Measurements from ENCODE around the gene COMP.

Gene COMP

DNA sequence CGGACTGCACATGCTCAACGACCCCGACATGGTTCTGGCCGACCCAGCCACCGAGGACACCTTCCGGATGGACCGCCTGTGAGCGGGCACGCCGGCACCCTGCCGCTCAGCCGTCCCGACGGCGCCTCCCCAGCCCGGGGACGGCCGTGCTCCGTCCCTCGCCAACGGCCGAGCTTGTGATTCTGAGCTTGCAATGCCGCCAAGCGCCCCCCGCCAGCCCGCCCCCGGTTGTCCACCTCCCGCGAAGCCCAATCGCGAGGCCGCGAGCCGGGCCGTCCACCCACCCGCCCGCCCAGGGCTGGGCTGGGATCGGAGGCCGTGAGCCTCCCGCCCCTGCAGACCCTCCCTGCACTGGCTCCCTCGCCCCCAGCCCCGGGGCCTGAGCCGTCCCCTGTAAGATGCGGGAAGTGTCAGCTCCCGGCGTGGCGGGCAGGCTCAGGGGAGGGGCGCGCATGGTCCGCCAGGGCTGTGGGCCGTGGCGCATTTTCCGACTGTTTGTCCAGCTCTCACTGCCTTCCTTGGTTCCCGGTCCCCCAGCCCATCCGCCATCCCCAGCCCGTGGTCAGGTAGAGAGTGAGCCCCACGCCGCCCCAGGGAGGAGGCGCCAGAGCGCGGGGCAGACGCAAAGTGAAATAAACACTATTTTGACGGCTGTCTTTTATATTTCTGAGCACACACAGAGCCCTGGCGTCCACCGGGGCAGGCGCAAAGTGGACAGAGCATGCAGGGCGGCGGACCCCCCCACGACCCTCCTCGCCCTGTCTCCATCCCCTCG, 13.6 kb downstream of the COMP start:
- H3K79me2 ChIP-seq (ENCODE audit: control insufficient read depth, low read length) = no peaks in the 10 kb centered on the region
- H3K4me3 ChIP-seq (ENCODE audit: low read length) = no peak overlapping the region
- no peaks in the 10 kb centered on the region for H3F3A ChIP-seq (ENCODE audit: control insufficient read depth, insufficient read depth)
- no peak overlapping the region for H3K27ac ChIP-seq (ENCODE audit: low read depth, low read length)
- H3K36me3 ChIP-seq (ENCODE audit: control insufficient read depth, low read length) = no peaks in the 10 kb centered on the region
- H3K9me2 ChIP-seq (replicated peaks; ENCODE audit: control insufficient read depth, low read length) = no peaks in the 10 kb centered on the region
- no peaks in the 10 kb centered on the region for H3K27me3 ChIP-seq (ENCODE audit: control insufficient read depth, low read length)
- TF ChIP-seq EZH2phosphoT487 (IDR thresholded peaks at IDR 0.05; ENCODE audit: borderline replicate concordance, low read length) = no peak
- TF ChIP-seq, protein P1, sequence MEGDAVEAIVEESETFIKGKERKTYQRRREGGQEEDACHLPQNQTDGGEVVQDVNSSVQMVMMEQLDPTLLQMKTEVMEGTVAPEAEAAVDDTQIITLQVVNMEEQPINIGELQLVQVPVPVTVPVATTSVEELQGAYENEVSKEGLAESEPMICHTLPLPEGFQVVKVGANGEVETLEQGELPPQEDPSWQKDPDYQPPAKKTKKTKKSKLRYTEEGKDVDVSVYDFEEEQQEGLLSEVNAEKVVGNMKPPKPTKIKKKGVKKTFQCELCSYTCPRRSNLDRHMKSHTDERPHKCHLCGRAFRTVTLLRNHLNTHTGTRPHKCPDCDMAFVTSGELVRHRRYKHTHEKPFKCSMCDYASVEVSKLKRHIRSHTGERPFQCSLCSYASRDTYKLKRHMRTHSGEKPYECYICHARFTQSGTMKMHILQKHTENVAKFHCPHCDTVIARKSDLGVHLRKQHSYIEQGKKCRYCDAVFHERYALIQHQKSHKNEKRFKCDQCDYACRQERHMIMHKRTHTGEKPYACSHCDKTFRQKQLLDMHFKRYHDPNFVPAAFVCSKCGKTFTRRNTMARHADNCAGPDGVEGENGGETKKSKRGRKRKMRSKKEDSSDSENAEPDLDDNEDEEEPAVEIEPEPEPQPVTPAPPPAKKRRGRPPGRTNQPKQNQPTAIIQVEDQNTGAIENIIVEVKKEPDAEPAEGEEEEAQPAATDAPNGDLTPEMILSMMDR (IDR thresholded peaks at IDR 0.05; ENCODE audit: low read depth, low read length, poor library complexity, severe bottlenecking) = no peak
- H3K4me2 ChIP-seq (ENCODE audit: low read length) = no peak overlapping the region
- no peaks in the 10 kb centered on the region for H4K20me1 ChIP-seq (ENCODE audit: control insufficient read depth, insufficient read depth, low read depth, low read length)
- no peaks in the 10 kb centered on the region for H3K4me1 ChIP-seq (ENCODE audit: control insufficient read depth, low read length)
- H3K9me3 ChIP-seq (ENCODE audit: control insufficient read depth, insufficient read depth, low read length) = no peaks in the 10 kb centered on the region

DNA sequence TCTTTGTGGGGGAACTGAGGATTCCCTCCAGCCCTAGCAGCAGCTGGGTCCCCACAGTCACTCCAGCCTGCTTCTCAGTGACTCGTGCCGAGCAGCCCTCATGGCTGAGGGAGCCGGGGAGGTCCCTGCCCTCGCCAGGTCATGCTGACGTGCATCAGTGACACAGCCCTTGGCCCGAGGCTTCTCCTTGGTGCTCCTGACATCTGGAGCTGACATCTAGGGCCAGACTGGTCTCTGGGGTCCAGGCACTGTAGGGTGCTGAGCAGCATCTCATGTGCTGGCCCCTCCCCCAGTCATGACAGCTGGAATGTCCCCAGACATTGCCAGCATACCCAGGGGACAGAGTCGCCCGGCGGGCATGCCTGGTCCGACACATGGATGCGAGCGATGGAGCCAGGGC, 14.4 kb downstream of the COMP start:
- Histone ChIP-seq H3K27me3 (ENCODE audit: control insufficient read depth, low read length) (no peaks in the 10 kb centered on the region), H3K4me1 (ENCODE audit: control insufficient read depth, low read length) (no peaks in the 10 kb centered on the region), H3K36me3 (ENCODE audit: control insufficient read depth, low read length) (no peaks in the 10 kb centered on the region), H3K79me2 (ENCODE audit: control insufficient read depth, low read length) (no peaks in the 10 kb centered on the region), H3F3A (ENCODE audit: control insufficient read depth, insufficient read depth) (no peaks in the 10 kb centered on the region), H3K9me3 (ENCODE audit: control insufficient read depth, insufficient read depth, low read length) (no peaks in the 10 kb centered on the region), H3K9me2 (replicated peaks; ENCODE audit: control insufficient read depth, low read length) (no peaks in the 10 kb centered on the region), H3K4me2 (ENCODE audit: low read length) (no peak overlapping the region), H4K20me1 (ENCODE audit: control insufficient read depth, insufficient read depth, low read depth, low read length) (no peaks in the 10 kb centered on the region), H3K27ac (ENCODE audit: low read depth, low read length) (no peak overlapping the region), H3K4me3 (ENCODE audit: low read length) (no peak overlapping the region)
- TF ChIP-seq, protein P1 (IDR thresholded peaks at IDR 0.05; ENCODE audit: low read depth, low read length, poor library complexity, severe bottlenecking) = no peak
- no peak for TF ChIP-seq EZH2phosphoT487 (IDR thresholded peaks at IDR 0.05; ENCODE audit: borderline replicate concordance, low read length)

DNA sequence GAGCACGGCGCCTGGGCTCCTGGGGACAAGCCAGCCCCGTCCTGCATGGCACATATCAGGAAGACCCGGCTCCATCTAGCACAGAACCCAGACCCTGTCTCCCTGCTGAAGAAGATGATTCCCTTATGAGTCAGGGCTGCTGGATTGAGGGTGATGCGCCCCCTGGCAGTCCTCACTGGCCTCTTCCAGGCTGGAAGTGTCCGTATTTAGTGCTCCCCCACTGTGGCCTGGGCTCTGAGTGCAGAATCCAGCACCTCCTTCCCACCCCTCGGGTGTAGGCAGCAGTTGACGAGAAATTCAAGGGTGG, 14.9 kb downstream of the COMP start:
- TF ChIP-seq, protein P1 (IDR thresholded peaks at IDR 0.05; ENCODE audit: low read depth, low read length, poor library complexity, severe bottlenecking) = no peak
- no peak for TF ChIP-seq EZH2phosphoT487 (IDR thresholded peaks at IDR 0.05; ENCODE audit: borderline replicate concordance, low read length)
- H3K4me1 ChIP-seq (ENCODE audit: control insufficient read depth, low read length) = no peaks in the 10 kb centered on the region
- no peaks in the 10 kb centered on the region for H3K9me3 ChIP-seq (ENCODE audit: control insufficient read depth, insufficient read depth, low read length)
- H3K79me2 ChIP-seq (ENCODE audit: control insufficient read depth, low read length) = no peaks in the 10 kb centered on the region
- H3K4me3 ChIP-seq (ENCODE audit: low read length) = no peak overlapping the region
- H4K20me1 ChIP-seq (ENCODE audit: control insufficient read depth, insufficient read depth, low read depth, low read length) = no peaks in the 10 kb centered on the region
- no peaks in the 10 kb centered on the region for H3F3A ChIP-seq (ENCODE audit: control insufficient read depth, insufficient read depth)
- H3K9me2 ChIP-seq (replicated peaks; ENCODE audit: control insufficient read depth, low read length) = no peaks in the 10 kb centered on the region
- no peak overlapping the region for H3K4me2 ChIP-seq (ENCODE audit: low read length)
- no peaks in the 10 kb centered on the region for H3K27me3 ChIP-seq (ENCODE audit: control insufficient read depth, low read length)
- no peak overlapping the region for H3K27ac ChIP-seq (ENCODE audit: low read depth, low read length)
- no peaks in the 10 kb centered on the region for H3K36me3 ChIP-seq (ENCODE audit: control insufficient read depth, low read length)
